ENCODE data around the gene USH1C.

USH1C gene

DNA sequence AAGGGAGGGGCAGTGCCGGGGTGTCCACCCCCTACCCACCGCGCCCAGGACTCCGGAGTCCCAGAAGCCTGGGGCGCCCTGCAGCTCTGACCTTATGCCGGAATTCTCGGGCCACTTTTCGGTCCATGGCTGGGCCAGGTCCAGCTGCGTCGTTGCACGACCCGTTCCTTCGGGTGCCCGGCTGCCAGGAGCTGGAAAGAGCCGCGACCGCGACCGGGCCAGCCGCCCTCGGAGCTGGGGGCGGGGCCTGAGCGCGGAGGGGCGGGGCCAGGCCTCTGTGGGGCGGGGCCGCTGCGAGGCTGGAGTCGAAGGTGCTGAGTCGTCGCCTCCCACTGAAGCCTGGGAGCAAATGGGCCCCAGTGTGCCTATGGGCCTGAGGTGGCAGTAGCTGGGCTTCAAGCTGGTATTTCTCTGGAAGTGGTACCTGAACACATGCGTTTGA is at the start of gene USH1C:
USH1C (minus strand) TSS at position 236 of the 442 bp plus-strand sequence; CDS start at position 127, 109 bp downstream.
- DNase-seq (ENCODE audit: low read depth), result peak; percentile 11

DNA sequence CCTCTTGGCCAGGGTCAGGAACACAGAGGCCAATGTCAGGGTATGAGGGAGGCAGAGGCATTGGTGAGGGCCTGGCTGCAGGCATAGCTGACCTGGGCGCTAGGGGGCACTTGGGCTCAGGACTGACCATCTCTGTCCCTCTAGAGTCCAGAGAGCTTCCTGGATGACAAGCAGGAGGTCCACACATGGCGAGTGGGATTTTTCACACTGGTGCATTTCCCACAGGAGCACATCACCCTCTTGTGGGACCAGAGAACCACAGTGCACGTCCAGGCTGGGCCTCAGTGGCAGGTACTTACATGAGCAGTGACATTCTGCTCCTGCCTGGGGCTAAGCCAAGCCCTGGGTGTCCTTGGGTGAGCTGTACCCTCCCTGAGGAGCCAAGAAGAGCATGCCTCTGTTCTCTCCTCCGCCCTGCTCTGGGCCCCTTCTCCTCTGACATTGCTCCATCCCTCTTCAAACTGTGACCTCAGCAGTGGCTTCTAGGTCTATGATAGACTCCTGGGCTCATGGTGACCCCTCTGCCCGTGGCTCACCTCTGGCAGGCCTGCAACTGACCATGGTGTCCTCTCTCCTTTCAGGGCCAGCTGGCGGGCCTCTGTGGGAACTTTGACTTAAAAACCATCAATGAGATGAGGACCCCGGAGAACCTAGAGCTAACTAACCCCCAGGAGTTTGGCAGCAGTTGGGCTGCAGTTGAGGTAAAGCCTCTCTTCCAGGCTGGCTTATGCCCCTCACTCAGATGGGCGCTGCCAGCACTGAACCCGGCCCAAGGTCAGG is 49.4 kb upstream of the USH1C start:
- DNase-seq (ENCODE audit: low read depth), result no peak

DNA sequence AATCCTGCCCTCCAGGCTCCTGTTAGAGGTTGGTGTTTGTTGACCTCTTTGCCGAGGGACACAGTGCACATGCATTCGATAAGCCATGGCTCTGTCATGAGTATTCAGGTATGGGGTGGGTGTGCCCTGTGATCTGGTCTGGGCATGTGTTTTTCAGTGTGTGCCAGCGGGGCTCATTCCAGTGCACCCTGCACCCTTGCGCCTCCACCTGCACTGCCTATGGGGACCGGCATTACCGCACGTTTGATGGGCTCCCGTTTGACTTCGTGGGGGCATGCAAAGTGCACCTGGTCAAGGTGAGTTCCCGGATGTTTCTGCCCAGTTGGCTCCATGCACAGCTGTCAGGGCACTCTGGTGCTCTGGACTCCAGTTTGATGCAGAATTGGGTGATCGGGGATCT is 47.1 kb upstream of the USH1C start:
- DNase-seq (ENCODE audit: low read depth), result no peak

DNA sequence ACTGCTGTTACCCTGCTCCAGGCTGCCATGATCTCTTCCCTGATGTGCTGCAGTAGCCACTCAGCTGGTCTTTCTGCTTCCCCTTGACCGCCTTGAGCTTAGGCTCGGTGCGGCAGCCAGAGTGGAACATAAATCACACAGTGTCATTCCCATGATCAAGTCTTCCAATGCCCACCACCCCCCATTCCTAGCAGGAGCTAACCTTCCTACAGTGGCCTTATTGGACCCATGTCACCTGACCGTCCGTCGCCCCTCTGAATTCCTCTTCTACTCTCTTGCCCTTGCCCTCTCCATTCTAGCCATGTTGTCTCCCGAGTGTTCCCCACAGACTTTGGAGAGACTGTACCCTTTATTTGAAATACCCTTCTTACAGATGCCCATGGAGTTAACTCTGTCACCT is 46.2 kb upstream of the USH1C start:
- DNase-seq (ENCODE audit: low read depth), result no peak

DNA sequence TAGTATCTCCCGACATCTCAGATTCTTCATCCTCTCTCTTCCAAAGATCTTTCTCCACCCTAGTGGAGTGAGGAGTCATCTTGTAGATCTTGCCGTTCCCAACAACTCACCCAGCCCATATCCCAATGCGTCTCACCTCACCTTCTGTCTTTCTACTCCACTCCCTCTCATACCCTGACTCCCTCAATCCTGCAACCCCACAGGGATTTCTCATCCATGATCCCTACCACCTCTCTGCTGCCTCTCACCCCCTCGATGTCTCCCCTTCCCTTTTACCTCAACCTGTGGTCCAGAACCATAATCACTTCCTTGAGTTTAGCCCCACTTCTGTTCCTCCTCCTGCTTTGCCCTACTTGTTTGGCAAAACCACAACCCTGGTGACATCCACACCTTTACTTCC is 44.5 kb upstream of the USH1C start:
- no peak for DNase-seq (ENCODE audit: low read depth)

- DNase-seq (ENCODE audit: low read depth), result no peak
Observed at GRCh38 chr11:17588166-17588565, 44.0 kb upstream of the USH1C start.

- no peak for DNase-seq (ENCODE audit: low read depth)
Observed at GRCh38 chr11:17585911-17586695, 41.9 kb upstream of the USH1C start.

GRCh38 chr11:17581732-17582053 is 37.5 kb upstream of the USH1C start:
- no peak for DNase-seq (ENCODE audit: low read depth)

DNA sequence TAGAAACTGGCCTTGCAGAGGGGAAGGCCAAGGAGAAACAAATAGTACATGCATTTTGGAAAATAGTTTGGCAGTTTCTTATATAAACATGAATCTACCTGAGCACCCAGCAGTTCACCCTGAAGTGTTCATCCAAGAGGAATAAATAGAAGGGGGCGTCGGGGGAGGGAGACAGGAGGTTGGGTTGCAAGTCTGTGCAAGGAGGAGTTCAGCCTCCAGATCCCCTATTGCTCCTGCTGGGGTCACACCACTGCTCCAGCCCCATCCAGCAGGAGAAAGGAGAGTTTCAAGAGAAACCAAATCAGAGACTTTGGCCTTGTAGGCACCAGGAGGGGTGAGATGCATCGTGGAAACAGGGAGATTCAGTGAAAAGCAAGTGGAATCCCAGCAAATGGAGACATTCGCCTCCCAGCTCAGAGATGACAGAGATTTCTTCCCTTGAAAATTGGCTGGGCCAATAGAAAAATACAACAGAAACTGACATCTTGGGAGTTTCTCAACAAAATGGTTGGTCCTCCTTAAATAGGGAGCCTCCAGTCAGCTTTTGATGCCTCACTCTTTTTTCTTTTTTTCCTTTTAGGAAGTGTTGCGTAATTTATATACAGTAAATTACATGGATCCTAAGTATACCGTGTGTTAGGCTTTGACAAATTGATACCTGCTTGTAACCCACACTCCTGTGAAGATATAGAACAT is 37.0 kb upstream of the USH1C start:
- DNase-seq (ENCODE audit: low read depth), result no peak

DNA sequence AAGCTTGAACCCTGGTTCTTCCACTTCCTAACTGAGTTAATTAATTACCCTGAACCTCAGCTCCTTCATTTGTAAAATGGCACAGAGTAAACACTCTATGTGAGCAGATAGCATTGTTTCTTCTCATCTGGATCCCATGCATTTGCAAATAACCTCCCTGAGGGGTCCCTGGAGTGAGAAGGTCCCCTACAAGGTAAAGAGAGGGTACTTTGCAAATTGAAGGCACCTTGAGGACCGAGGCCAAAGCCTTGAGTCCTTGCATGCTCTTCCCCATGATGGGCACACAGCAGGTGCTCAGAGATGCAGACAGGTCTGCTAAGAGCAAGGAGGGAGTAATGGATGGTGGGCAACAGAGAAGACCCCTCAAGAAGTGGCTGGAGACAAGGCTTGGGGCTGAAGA is 36.1 kb upstream of the USH1C start:
- no peak for DNase-seq (ENCODE audit: low read depth)

GRCh38 chr11:17579451-17579850 is 35.2 kb upstream of the USH1C start:
- no peak for DNase-seq (ENCODE audit: low read depth)

DNA sequence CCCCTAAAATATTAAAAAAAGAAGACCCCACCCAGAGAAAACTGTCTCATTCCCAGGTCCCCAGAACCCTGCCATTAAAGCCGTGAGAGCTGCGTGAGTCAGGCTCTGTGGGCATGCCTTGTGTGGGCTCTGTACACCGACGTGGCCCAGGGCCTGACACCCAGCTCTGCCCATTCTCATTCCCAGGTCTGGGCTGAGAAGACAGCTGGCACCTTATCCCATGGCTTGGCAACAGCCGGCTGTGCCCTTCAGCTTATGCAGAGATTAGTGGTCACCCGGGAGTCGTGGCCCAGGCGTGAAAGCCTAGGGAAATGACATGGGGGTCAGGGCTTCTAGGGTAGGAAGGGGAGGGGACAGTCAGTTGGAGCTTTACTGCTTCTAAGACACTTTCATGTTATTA is 34.7 kb upstream of the USH1C start:
- DNase-seq (ENCODE audit: low read depth), result no peak

- no peak for DNase-seq (ENCODE audit: low read depth)
Observed at GRCh38 chr11:17578296-17578695, 34.1 kb upstream of the USH1C start.

GRCh38 chr11:17575431-17576425 is 31.5 kb upstream of the USH1C start:
- DNase-seq (ENCODE audit: low read depth), result no peak

GRCh38 chr11:17574141-17575091 is 30.2 kb upstream of the USH1C start:
- no peak for DNase-seq (ENCODE audit: low read depth)

DNA sequence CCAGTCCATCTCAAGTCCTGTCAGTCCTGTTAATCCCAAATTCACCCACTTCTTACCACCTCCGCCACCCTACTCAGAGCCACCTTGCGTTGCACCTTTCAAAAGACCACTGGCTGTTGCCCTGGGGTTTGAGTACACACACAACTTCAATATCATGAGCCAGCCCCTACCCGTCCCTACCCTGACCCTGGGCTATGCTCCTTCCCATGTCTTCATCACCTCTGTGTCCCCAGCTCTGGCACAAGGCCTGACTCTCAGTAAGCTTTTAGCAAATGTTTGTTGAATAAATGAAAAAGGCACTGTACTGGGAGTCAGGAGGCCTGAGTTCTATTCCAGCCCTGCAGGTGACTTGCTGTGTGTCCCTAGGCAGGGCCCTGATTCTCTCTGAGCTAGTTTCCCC is 29.3 kb upstream of the USH1C start:
- DNase-seq (ENCODE audit: low read depth), result no peak

DNA sequence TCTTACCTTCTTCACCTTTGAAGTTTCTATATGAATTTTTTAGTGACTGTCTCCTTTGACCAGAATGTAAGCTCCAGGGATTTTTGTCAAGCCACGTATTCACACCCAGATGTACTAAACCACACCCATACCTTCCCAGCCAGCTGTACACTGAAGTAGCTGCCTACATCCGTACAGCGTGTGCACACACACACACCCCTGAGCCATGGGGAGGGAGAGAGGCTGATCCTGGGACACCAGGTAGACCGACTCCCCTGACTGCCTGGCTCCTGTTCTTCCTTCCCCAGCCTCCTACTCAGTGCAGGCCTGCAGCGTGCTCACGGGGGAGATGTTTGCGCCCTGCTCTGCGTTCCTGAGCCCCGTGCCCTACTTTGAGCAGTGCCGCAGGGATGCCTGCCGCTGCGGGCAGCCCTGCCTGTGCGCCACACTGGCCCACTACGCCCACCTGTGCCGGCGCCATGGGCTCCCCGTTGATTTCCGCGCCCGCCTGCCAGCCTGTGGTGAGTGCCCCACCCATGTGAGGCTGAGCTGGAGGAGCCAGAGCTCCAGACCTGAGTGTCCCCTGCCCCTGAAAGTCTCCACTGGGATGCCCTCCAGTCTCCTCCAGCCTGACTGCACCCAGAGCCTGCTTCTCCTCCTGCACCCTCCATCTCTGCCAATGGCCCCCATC is 28.7 kb upstream of the USH1C start:
- DNase-seq (ENCODE audit: low read depth), result no peak

DNA sequence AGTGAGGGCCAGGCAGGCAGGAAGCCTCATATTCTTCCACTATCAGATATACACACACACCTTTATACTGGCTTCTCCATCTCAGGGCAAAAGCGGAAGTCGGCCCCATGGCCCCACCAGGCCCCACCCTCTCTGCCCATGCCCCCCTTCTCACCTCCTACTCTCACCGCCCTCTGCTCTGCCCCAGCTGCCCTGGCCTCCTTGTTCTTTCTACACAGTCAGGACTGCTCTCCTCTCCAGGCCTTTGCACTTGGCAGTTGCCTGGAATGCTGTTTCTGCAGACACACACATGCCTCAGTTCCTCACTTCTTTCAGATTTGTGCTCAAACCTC is 28.1 kb upstream of the USH1C start:
- no peak for DNase-seq (ENCODE audit: low read depth)

GRCh38 chr11:17571431-17572358 is 27.5 kb upstream of the USH1C start:
- DNase-seq (ENCODE audit: low read depth), result no peak

Data from stimulated activated CD8-positive, alpha-beta memory T cell treated with anti-CD3 and anti-CD28 coated beads, Interleukin-7, amount 100 ng/mL, for 24 hours (primary cell).